NT2/D1 (cell line): ENCODE measurements around the gene TGIF2LY.
"Not testable (repeated sequence)": the region's sequence is repeated elsewhere in the genome, so short reads cannot be mapped to it uniquely, and the experiment has no call there.

Source experiments
- DNase-seq: peaks from one replicate; pipeline ENCODE4 v3.0.0-alpha.2; 2011; ENCODE audit warnings: low read depth, low spot score
- H3K27me3 ChIP-seq: 2 replicates; pipeline ENCODE4 v1.6.0; 2011; ENCODE audit warnings: mild to moderate bottlenecking; ENCODE audit not compliant: insufficient read length, insufficient read depth
- H3K36me3 ChIP-seq: 2 replicates; pipeline ENCODE4 v1.6.1; 2011; ENCODE audit warnings: mild to moderate bottlenecking, low read length, mixed read lengths; ENCODE audit not compliant: insufficient read depth, insufficient read length
- H3K4me1 ChIP-seq: 2 replicates; pipeline ENCODE4 v1.5.1; 2011; ENCODE audit not compliant: insufficient read depth, insufficient read length
- H3K4me3 ChIP-seq: 2 replicates; pipeline ENCODE4 v1.5.1; 2011; ENCODE audit warnings: low read depth; ENCODE audit not compliant: insufficient read length
- H3K9ac ChIP-seq: 2 replicates; pipeline ENCODE4 v1.6.0; 2011; ENCODE audit warnings: low read depth; ENCODE audit not compliant: insufficient read length
- H3K9me3 ChIP-seq: 2 replicates; pipeline ENCODE4 v1.5.1; 2011; ENCODE audit warnings: mild to moderate bottlenecking, low read length; ENCODE audit not compliant: insufficient read depth

The TGIF2LY gene

GRCh38 chrY:3578767-3579166, at the start of gene TGIF2LY:
Gene TGIF2LY (plus strand): TSS chrY:3579067. CDS start chrY:3579245, 178 bp downstream.
- H3K27me3 ChIP-seq, H3K36me3 ChIP-seq, DNase-seq, H3K4me3 ChIP-seq, H3K9ac ChIP-seq, H3K4me1 ChIP-seq, H3K9me3 ChIP-seq: not testable (repeated sequence)
